ENCODE results near the gene PNPLA2. TPM values are rescaled to one million over a fixed set of nuclear protein-coding genes. Genes with fewer than 3 reads are reported as not detected.
A peak's percentile ranks its signal among the peaks of the same experiment; 100 is the strongest.

The PNPLA2 gene
- total RNA-seq, 6 experiments from 2014 or later: 33.2 to 97.1 (median 69.6) TPM

- DNase-seq (no peak), ATAC-seq (no peak)
- TF ChIP-seq POLR2A (IDR thresholded peaks at IDR 0.05) (no peak), CTCF (IDR thresholded peaks at IDR 0.05) (no peak)
- no CpG with 5 or more reads among the region's 5 CpGs for WGBS (ENCODE audit: insufficient coverage, low coverage, low lambda C conversion rate, missing lambda C conversion rate)
- intact Hi-C loops (cut with DNase I): no loop called here
- peaks cover 0 to 34% (median 9%) of the 10 kb centered on the region in 4 donors for H3K4me1 ChIP-seq
- no peak overlapping the region for H3K27ac ChIP-seq
- no peak overlapping the region for H3K4me3 ChIP-seq
- H3K36me3 ChIP-seq: peaks cover 0 to 33% (median 21%) of the 10 kb centered on the region in 4 donors
- no peaks in the 10 kb centered on the region for H3K9me3 ChIP-seq
- H3K27me3 ChIP-seq: no peaks in the 10 kb centered on the region
Measured at GRCh38 chr11:839280-839623, 20.5 kb downstream of the PNPLA2 start.

GRCh38 chr11:839875-840617 is 21.3 kb downstream of the PNPLA2 start:
- peaks cover 0 to 28% (median 6%) of the 10 kb centered on the region in 4 donors for H3K4me1 ChIP-seq
- WGBS (ENCODE audit: insufficient coverage, low coverage, low lambda C conversion rate, missing lambda C conversion rate): 49% methylated on average over 4 of the region's 25 CpGs
- H3K9me3 ChIP-seq: no peaks in the 10 kb centered on the region
- no peak overlapping the region for H3K4me3 ChIP-seq
- H3K36me3 ChIP-seq: peaks cover 0 to 33% (median 21%) of the 10 kb centered on the region in 4 donors
- intact Hi-C loops (cut with DNase I): no loop called here
- TF ChIP-seq POLR2A (IDR thresholded peaks at IDR 0.05) (no peak), CTCF (IDR thresholded peaks at IDR 0.05) (no peak)
- ATAC-seq (no peak), DNase-seq (no peak)
- no peaks in the 10 kb centered on the region for H3K27me3 ChIP-seq
- H3K27ac ChIP-seq: no peak overlapping the region

GRCh38 chr11:841981-842369 is 23.3 kb downstream of the PNPLA2 start:
- DNase-seq (no peak), ATAC-seq (peak in 3 of 4 donors; percentile 0 to 14 (median 4))
- intact Hi-C loops (cut with DNase I): no loop called here
- Histone ChIP-seq H3K4me3 (peak overlapping the region; percentile 96 to 100 (median 98)), H3K9me3 (no peaks in the 10 kb centered on the region), H3K27ac (peak overlapping the region; percentile 93 to 97 (median 95)), H3K27me3 (no peaks in the 10 kb centered on the region), H3K36me3 (peaks cover 0 to 28% (median 21%) of the 10 kb centered on the region in 4 donors), H3K4me1 (peaks cover 0 to 24% (median 4%) of the 10 kb centered on the region in 4 donors)
- TF ChIP-seq CTCF (IDR thresholded peaks at IDR 0.05) (no peak), POLR2A (IDR thresholded peaks at IDR 0.05) (no peak)
- 1% methylated on average over 8 of the region's 27 CpGs for whole genome bisulfite sequencing (ENCODE audit: insufficient coverage, low coverage, low lambda C conversion rate, missing lambda C conversion rate)

- peaks cover 0 to 25% (median 17%) of the 10 kb centered on the region in 4 donors for H3K36me3 ChIP-seq
- WGBS (ENCODE audit: insufficient coverage, low coverage, low lambda C conversion rate, missing lambda C conversion rate): 0% methylated on average over 11 of the region's 87 CpGs
Measured at GRCh38 chr11:842370-843002, 23.8 kb downstream of the PNPLA2 start, which contains the start of the genes POLR2L and TSPAN4. TSS of gene POLR2L (minus strand) at chr11:842529. CDS start at chr11:842508, 21 bp downstream. TSS of gene TSPAN4 (plus strand) at chr11:842852. CDS start at chr11:850305, 7,453 bp downstream.

More at GRCh38 chr11:842370-843002, 23.8 kb downstream of the PNPLA2 start, which contains the start of the genes POLR2L and TSPAN4:
- Histone ChIP-seq H3K4me1 (peaks cover 0 to 24% (median 4%) of the 10 kb centered on the region in 4 donors), H3K27me3 (no peaks in the 10 kb centered on the region), H3K9me3 (no peaks in the 10 kb centered on the region), H3K27ac (peak within 1 kb of the TSS; percentile 93 to 97 (median 95)), H3K4me3 (peak within 1 kb of the TSS; percentile 96 to 100 (median 98))
- ATAC-seq (peak; percentile 30 to 74 (median 62)), DNase-seq (peak; percentile 91 to 92 (median 92))
- intact Hi-C loops (cut with DNase I): no loop called here
- peak; percentile 98 for TF ChIP-seq POLR2A (IDR thresholded peaks at IDR 0.05)
- TF ChIP-seq CTCF (IDR thresholded peaks at IDR 0.05): peak in 1 of 4 donors; percentile 21
